ENCODE measurements around the gene RFFL. TPM values are rescaled to one million over a fixed set of nuclear protein-coding genes. Genes with fewer than 3 reads are reported as not detected.

RFFL gene
- total RNA-seq, 4 donors from 2014 or later, result 51.1 to 145 (median 96.1) TPM

DNA sequence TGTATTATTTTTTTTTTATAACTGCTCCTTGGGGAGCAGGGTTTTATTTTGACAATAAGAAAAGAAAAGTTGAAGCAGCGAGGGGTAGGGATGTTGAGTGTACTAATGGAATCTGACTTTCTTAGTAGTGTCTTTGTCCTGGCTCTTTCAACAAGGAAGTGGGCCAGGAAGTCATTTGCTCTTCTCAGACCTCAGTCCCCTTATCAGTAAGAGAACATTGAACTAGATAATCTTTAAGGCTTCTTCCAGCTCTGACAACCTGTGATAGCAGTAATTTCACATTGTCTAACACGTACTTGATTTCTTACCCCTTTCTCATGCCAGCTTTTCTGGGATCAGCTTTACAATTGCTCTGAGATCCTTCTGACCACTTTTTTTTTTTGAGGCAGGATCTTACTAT lies 74.9 kb downstream of the RFFL start:
- WGBS, 2 donors, result 93% methylated on average over 2 of the region's 2 CpGs
- no peak for TF ChIP-seq POLR2A (IDR thresholded peaks at IDR 0.05)
- TF ChIP-seq CTCF (IDR thresholded peaks at IDR 0.05), result no peak
- Histone ChIP-seq H3K27ac (no peak overlapping the region), H3K27me3 (no peaks in the 10 kb centered on the region), H3K9me3 (no peaks in the 10 kb centered on the region), H3K4me3 (replicated peaks in 1 of 3) (no peak overlapping the region), H3K36me3 (peaks cover 32 to 33% of the 10 kb centered on the region in 2 donors), H3K4me1 (no peaks in the 10 kb centered on the region)
- intact Hi-C loops (cut with DNase I), result loop anchor here (10.0 kb wide), 1 partner anchor 256 kb away; the partner anchor contains the start of gene SLFN5
- DNase-seq, result no peak

DNA sequence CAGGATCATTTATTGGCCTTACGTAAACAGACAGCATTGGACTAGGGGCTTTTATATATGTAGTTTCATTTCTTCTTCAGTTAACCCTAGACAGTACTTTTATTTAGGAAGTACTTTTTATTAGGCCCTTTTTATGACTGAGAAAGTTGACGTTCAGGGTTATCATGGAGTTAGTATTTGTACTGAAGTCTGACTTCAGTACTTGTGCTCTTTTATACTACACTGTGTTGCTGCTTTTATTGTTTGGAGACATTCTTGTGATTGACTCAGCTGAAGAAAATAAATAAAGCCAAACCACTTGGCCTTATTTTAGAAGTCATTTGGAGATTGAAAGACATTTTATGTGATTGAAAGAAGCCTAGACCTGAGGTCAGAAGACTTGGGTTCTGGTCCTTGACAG lies 76.3 kb downstream of the RFFL start:
- no peak for DNase-seq
- intact Hi-C loops (cut with DNase I), result loop anchor here (10.0 kb wide), 1 partner anchor 258 kb away; the partner anchor contains the start of gene SLFN5
- WGBS, 2 donors, result 93% methylated on average over 2 of the region's 2 CpGs
- H3K36me3 ChIP-seq, result peaks cover 23 to 30% of the 10 kb centered on the region in 2 donors
- TF ChIP-seq POLR2A (IDR thresholded peaks at IDR 0.05) (no peak), CTCF (IDR thresholded peaks at IDR 0.05) (no peak)
- no peaks in the 10 kb centered on the region for H3K9me3 ChIP-seq
- H3K27me3 ChIP-seq, result no peaks in the 10 kb centered on the region
- H3K4me3 ChIP-seq (replicated peaks in 1 of 3), result no peak overlapping the region
- H3K4me1 ChIP-seq, result peaks cover under 1 to 3% of the 10 kb centered on the region in 2 donors
- H3K27ac ChIP-seq, result no peak overlapping the region

- 28 to 35% methylated on average over 8 of the region's 8 CpGs for WGBS, 2 donors
- peak overlapping the region in 2 of 3 donors; percentile 86 to 87 for H3K4me3 ChIP-seq (replicated peaks in 1 of 3)
- H3K9me3 ChIP-seq, result no peaks in the 10 kb centered on the region
- H3K27me3 ChIP-seq, result no peaks in the 10 kb centered on the region
- peak overlapping the region; percentile 98 to 99 (median 99) for H3K27ac ChIP-seq
- peaks cover 13 to 16% of the 10 kb centered on the region in 2 donors for H3K4me1 ChIP-seq
- TF ChIP-seq CTCF (IDR thresholded peaks at IDR 0.05), result no peak
- intact Hi-C loops (cut with DNase I), result loop anchor here (10.0 kb wide), 1 partner anchor 263 kb away; the partner anchor contains the start of gene SLFN5
- peaks cover 0 to 7% of the 10 kb centered on the region in 2 donors for H3K36me3 ChIP-seq
- no peak for DNase-seq
Observed at GRCh38 chr17:34981538-34982241, 81.8 kb downstream of the RFFL start.

DNA sequence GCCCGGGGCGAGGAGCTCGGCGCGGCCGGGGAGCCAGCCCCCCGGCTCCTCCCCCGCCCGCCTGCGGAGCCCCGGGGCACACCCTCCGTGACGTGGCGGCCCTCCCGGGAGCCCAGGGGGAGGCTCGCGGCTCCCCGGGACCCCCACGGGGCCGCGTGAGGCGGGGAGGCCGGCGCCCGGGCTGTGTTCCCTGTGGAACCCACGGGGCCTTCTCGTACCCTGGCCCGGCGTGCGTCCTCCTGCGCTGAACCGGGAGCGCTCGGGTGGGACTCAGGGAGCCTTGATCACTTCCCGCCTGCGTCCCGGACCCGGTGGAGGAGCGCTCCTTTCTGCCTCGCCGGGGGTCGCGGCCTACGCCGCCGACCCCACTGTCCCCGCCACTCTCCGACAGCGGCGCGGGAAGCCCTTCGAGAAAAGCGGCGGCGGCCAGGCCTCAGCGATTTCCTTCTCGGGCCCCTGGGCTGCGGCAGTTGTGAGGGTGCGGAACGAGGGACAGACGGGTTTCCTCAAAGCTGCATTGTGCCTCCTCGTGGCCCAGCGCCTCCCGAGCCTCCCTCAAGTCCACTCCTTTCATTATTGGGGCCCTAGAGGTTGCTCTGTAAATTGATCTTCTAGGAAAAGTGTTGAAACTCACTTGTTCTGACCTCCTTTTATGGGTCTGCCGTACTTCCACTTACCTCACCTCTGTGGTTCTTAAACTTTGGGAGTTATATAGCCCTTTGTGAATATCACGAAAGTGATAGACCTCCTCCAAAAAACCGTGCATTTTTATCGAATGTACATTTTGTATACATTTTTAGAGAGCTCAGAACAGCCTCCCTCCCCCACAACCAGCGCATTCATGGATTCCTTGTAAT lies 82.6 kb downstream of the RFFL start:
- peak overlapping the region; percentile 98 to 99 (median 99) for H3K27ac ChIP-seq
- intact Hi-C loops (cut with DNase I), result loop anchor here (10.0 kb wide), 1 partner anchor 264 kb away; the partner anchor contains the start of gene SLFN5
- no peaks in the 10 kb centered on the region for H3K9me3 ChIP-seq
- WGBS, 2 donors, result 1% methylated on average over 16 to 21 of the region's 69 CpGs
- DNase-seq, result peak; percentile 71 to 77
- peaks cover 0 to 3% of the 10 kb centered on the region in 2 donors for H3K36me3 ChIP-seq
- TF ChIP-seq CTCF (IDR thresholded peaks at IDR 0.05) (peak in 4 of 6 experiments; percentile 12 to 45 (median 34)), POLR2A (IDR thresholded peaks at IDR 0.05) (peak in 1 of 2 donors; percentile 54)
- H3K4me1 ChIP-seq, result peaks cover 13 to 16% of the 10 kb centered on the region in 2 donors
- H3K27me3 ChIP-seq, result no peaks in the 10 kb centered on the region
- peak overlapping the region; percentile 67 to 87 (median 86) for H3K4me3 ChIP-seq (replicated peaks in 1 of 3)
